ENCODE measurements around the gene EXOC3L4.

Gene EXOC3L4

DNA sequence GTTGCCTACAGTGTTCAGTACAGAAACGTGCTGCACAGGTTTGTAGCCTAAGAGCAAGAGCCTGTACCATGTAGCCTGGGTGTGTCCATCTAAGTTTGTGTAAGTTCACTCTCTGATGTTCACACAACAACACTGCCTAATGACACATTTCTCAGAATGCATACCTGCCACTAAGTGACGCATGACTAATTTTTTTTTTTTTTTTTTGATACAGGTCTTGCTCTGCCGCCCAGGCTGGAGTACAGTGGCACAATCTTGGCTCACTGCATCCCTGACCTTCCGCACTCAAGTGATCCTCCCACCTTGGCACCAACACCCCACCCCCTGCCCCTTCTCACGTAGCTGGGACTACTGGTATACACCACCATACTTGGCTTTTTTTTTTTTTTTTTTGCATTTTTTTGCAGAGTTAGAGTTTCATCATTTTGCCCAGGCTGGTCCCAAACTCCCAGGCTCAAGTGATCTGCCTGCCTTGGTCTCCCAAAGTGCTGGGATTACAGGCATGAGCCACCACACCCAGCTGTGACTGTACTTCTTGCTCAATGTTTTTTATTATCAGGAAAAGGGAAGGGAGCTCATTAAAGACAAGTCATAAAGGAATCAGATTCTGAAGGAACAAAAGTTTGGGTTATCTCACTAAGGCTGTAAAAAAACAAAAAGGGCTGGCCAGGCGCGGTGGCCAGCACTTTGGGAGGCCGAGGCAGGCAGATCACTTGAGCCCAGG is 27.1 kb upstream of the EXOC3L4 start:
- no peaks in the 10 kb centered on the region for H4K20me1 ChIP-seq (ENCODE audit: insufficient read depth, low read length)
- H3K79me2 ChIP-seq (ENCODE audit: low read length) = no peaks in the 10 kb centered on the region
- H3K9ac ChIP-seq (ENCODE audit: low read length) = no peak overlapping the region
- H3K4me3 ChIP-seq (ENCODE audit: low read length) = no peak overlapping the region
- H3K9me3 ChIP-seq (ENCODE audit: insufficient read depth, low read length) = no peaks in the 10 kb centered on the region
- no peak overlapping the region for H3K4me2 ChIP-seq (ENCODE audit: low read length)
- H3K27me3 ChIP-seq (ENCODE audit: low read depth, low read length) = no peaks in the 10 kb centered on the region; the same call in 1 of the 2 replicates
- H2AFZ ChIP-seq (ENCODE audit: low read depth, low read length) = no peak overlapping the region
- H3K36me3 ChIP-seq (replicated peaks; ENCODE audit: low read depth, low read length) = no peaks in the 10 kb centered on the region
- no peak overlapping the region for H3K27ac ChIP-seq (ENCODE audit: low read length)
- no peaks in the 10 kb centered on the region for H3K4me1 ChIP-seq (ENCODE audit: low read length)
- no peak for TF ChIP-seq EZH2phosphoT487 (IDR thresholded peaks at IDR 0.05; ENCODE audit: low read depth)
- TF ChIP-seq, protein P1, sequence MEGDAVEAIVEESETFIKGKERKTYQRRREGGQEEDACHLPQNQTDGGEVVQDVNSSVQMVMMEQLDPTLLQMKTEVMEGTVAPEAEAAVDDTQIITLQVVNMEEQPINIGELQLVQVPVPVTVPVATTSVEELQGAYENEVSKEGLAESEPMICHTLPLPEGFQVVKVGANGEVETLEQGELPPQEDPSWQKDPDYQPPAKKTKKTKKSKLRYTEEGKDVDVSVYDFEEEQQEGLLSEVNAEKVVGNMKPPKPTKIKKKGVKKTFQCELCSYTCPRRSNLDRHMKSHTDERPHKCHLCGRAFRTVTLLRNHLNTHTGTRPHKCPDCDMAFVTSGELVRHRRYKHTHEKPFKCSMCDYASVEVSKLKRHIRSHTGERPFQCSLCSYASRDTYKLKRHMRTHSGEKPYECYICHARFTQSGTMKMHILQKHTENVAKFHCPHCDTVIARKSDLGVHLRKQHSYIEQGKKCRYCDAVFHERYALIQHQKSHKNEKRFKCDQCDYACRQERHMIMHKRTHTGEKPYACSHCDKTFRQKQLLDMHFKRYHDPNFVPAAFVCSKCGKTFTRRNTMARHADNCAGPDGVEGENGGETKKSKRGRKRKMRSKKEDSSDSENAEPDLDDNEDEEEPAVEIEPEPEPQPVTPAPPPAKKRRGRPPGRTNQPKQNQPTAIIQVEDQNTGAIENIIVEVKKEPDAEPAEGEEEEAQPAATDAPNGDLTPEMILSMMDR (IDR thresholded peaks at IDR 0.05; ENCODE audit: low read depth, low read length) = no peak

DNA sequence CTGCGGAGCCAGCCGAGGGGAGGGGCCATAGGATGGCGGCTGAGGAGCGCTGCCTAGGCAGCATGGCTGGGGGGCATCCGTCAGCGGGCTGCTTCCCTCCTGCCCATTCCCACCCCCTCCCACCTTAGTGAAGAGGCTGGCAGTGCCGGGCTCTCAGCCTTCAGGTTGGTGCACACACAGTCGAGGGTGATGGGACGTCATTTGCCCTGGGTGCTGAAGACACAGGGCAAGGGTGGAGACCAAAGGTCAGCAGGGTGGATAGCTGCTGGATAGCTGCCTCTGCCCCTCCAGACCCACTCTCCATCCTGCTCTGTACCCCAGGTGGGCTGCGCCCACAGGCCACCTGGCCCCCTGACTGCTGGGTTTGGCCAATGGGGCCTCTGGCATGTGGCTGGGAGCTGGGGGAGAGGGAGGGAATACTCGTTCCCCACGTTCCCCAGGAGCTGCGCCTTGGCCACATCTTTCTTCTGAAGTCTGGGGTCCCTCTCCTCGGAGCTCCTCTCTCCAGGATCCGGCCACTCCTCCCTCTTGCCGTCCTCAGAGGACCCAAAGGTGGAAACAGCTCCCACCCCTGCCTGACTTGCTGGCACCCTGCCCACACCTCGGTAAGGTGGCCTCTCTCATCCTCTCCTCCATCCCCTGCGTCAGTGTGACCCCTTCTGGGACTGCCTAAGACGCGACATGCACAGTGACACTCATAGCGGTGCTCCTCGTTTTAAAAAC is 26.0 kb upstream of the EXOC3L4 start:
- H3K4me2 ChIP-seq (ENCODE audit: low read length) = no peak overlapping the region
- H3K4me3 ChIP-seq (ENCODE audit: low read length) = no peak overlapping the region
- H3K4me1 ChIP-seq (ENCODE audit: low read length) = no peaks in the 10 kb centered on the region
- no peak overlapping the region for H3K27ac ChIP-seq (ENCODE audit: low read length)
- H2AFZ ChIP-seq (ENCODE audit: low read depth, low read length) = no peak overlapping the region
- no peak overlapping the region for H3K9ac ChIP-seq (ENCODE audit: low read length)
- 0 out of 2 replicates have a peak, but pooled peaks cover under 1% of the 10 kb centered on the region for H3K27me3 ChIP-seq (ENCODE audit: low read depth, low read length)
- H3K36me3 ChIP-seq (replicated peaks; ENCODE audit: low read depth, low read length) = no peaks in the 10 kb centered on the region
- no peaks in the 10 kb centered on the region for H4K20me1 ChIP-seq (ENCODE audit: insufficient read depth, low read length)
- no peaks in the 10 kb centered on the region for H3K9me3 ChIP-seq (ENCODE audit: insufficient read depth, low read length)
- TF ChIP-seq, protein P1 (IDR thresholded peaks at IDR 0.05; ENCODE audit: low read depth, low read length) = no peak
- TF ChIP-seq EZH2phosphoT487 (IDR thresholded peaks at IDR 0.05; ENCODE audit: low read depth) = no peak
- H3K79me2 ChIP-seq (ENCODE audit: low read length) = no peaks in the 10 kb centered on the region

DNA sequence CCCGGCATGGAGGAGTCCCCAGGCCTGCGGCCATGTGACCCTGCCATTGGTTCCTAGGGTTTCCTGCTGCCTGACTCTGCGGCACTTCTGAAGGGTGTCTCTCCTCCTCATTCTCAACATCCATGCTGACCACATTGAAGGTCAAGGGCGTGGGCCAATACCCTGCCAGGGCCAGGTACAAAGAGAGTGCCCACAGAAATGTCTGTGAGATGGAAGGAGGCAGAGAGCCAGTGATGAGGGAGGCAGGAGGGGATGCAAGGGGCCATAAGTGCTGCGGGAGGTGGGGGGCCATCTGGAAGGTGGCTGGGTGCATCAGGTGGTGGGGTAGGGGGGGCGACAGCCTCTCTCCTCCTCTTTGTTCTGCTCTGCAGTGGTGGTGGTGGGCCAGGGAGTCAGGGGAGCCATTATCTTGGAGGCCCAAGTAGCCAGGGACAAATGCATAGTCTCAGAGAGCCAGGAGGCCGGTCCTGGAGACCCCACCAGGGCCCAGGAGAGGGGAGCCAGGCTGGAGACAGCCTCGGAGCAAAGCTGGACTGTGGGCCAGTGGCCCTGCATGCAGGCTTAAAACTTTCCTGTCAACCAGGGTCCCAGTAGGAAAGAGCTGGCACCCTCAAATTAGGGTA is 24.2 kb upstream of the EXOC3L4 start:
- Histone ChIP-seq H3K36me3 (replicated peaks; ENCODE audit: low read depth, low read length) (no peaks in the 10 kb centered on the region), H3K79me2 (ENCODE audit: low read length) (no peaks in the 10 kb centered on the region), H3K4me1 (ENCODE audit: low read length) (peaks cover 6% of the 10 kb centered on the region; the same call in 1 of the 2 replicates), H4K20me1 (ENCODE audit: insufficient read depth, low read length) (no peaks in the 10 kb centered on the region), H3K9me3 (ENCODE audit: insufficient read depth, low read length) (no peaks in the 10 kb centered on the region), H2AFZ (ENCODE audit: low read depth, low read length) (no peak overlapping the region), H3K9ac (ENCODE audit: low read length) (no peak overlapping the region), H3K4me2 (ENCODE audit: low read length) (no peak overlapping the region), H3K27ac (ENCODE audit: low read length) (no peak overlapping the region), H3K27me3 (ENCODE audit: low read depth, low read length) (peaks cover 18% of the 10 kb centered on the region), H3K4me3 (ENCODE audit: low read length) (no peak overlapping the region)
- TF ChIP-seq, protein P1 (IDR thresholded peaks at IDR 0.05; ENCODE audit: low read depth, low read length) = no peak
- TF ChIP-seq EZH2phosphoT487 (IDR thresholded peaks at IDR 0.05; ENCODE audit: low read depth) = no peak

DNA sequence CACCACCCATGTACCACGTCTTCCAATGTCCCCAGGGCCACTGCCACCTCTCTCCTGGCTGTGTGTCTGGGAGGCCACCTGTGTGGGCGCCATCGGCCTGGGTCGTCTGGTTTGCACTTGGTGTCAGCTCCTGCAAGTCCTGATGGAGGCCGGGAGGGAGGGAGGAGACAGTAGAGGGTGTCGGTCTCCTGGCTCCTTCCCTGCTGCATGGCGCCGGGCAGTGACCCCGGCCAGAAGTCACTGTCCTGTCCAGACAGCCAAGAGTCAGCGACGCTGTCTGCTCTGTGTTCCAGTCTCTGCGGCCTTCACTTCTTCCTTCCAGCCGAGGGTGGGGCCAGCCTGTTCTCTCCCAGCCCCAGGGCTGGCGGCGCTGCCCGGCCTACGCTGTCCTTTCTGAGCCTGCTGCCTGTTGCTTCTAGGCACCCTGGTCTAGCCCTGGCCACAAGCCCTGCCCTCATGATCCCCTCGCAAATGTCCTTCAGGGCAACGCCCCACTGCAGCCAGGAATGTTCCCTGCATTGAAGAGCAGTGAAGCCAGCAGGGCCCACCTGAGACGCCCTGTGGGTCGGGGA is 23.5 kb upstream of the EXOC3L4 start:
- TF ChIP-seq EZH2phosphoT487 (IDR thresholded peaks at IDR 0.05; ENCODE audit: low read depth) = no peak
- TF ChIP-seq, protein P1 (IDR thresholded peaks at IDR 0.05; ENCODE audit: low read depth, low read length) = no peak
- Histone ChIP-seq H3K4me1 (ENCODE audit: low read length) (peaks cover 8% of the 10 kb centered on the region; the same call in 1 of the 2 replicates), H3K27ac (ENCODE audit: low read length) (no peak overlapping the region), H3K36me3 (replicated peaks; ENCODE audit: low read depth, low read length) (no peaks in the 10 kb centered on the region), H3K4me3 (ENCODE audit: low read length) (no peak overlapping the region), H3K4me2 (ENCODE audit: low read length) (no peak overlapping the region), H2AFZ (ENCODE audit: low read depth, low read length) (no peak overlapping the region), H3K9me3 (ENCODE audit: insufficient read depth, low read length) (no peaks in the 10 kb centered on the region), H3K9ac (ENCODE audit: low read length) (no peak overlapping the region), H3K79me2 (ENCODE audit: low read length) (no peaks in the 10 kb centered on the region), H3K27me3 (ENCODE audit: low read depth, low read length) (peaks cover 18% of the 10 kb centered on the region), H4K20me1 (ENCODE audit: insufficient read depth, low read length) (no peaks in the 10 kb centered on the region)

Data from OCI-LY3 (cell line).